Brain microvascular endothelial cell (primary cell): ENCODE measurements around the gene AFF4.

ENCODE experiments used
- DNase-seq: peaks from one replicate; pipeline ENCODE4 v3.0.0-alpha.2; 2020
- H3K27ac ChIP-seq: fragments of 250-450 bp; sonication (Bioruptor Pico); 2 replicates; pipeline ENCODE4 v1.5.1; 2020; ENCODE audit warnings: mild to moderate bottlenecking, moderate library complexity
- H3K27me3 ChIP-seq: fragments of 250-450 bp; sonication (Bioruptor Pico); replicated peaks from 2 replicates; pipeline ENCODE4 v1.5.1; 2020; ENCODE audit warnings: mild to moderate bottlenecking
- H3K36me3 ChIP-seq: fragments of 250-450 bp; sonication (Bioruptor Pico); replicated peaks from 2 replicates; pipeline ENCODE4 v1.5.1; 2020; ENCODE audit warnings: mild to moderate bottlenecking
- H3K4me3 ChIP-seq: 2 replicates; pipeline ENCODE4 v1.5.1; 2011; ENCODE audit warnings: low read depth, mild to moderate bottlenecking, control low read depth, low read length, moderate library complexity
- CTCF ChIP-seq: IDR thresholded peaks from 2 replicates; pipeline ENCODE4 v1.5.1; 2011; ENCODE audit warnings: low read depth, mild to moderate bottlenecking, moderate library complexity, low read length, control low read depth, inconsistent platforms; ENCODE audit errors: missing control alignments
- in situ Hi-C: cut with HindIII; loops from 2 replicates; pipeline ENCODE4 v1.10.0; 2017; ENCODE audit warnings: low sequenced_read_pairs, low pct_ligation_motif_present

AFF4 gene

GRCh38 chr5:132887283-132887682 lies 76.2 kb downstream of the AFF4 start:
- in situ Hi-C loops = no loop called here

GRCh38 chr5:132886064-132886823 lies 77.2 kb downstream of the AFF4 start:
- Histone ChIP-seq H3K4me3 (no peak overlapping the region), H3K27ac (no peak overlapping the region), H3K36me3 (peaks cover 68% of the 10 kb centered on the region), H3K27me3 (no peaks in the 10 kb centered on the region)
- in situ Hi-C loops = no loop called here
- no peak for DNase-seq
- TF ChIP-seq CTCF = no peak

More at GRCh38 chr5:132887283-132887682, 76.2 kb downstream of the AFF4 start:
- DNase-seq = no peak
- Histone ChIP-seq H3K4me3 (no peak overlapping the region), H3K27me3 (no peaks in the 10 kb centered on the region), H3K36me3 (peaks cover 69% of the 10 kb centered on the region), H3K27ac (no peak overlapping the region)
- TF ChIP-seq CTCF = no peak

- H3K27me3 ChIP-seq = no peaks in the 10 kb centered on the region
- TF ChIP-seq CTCF = no peak
- H3K4me3 ChIP-seq = no peak overlapping the region
- no peak for DNase-seq
- peaks cover 76% of the 10 kb centered on the region for H3K36me3 ChIP-seq
- H3K27ac ChIP-seq = no peak overlapping the region
- in situ Hi-C loops = no loop called here
Measured at GRCh38 chr5:132884548-132884947, 78.9 kb downstream of the AFF4 start.

GRCh38 chr5:132883261-132883834 lies 80.1 kb downstream of the AFF4 start:
- peak; percentile 57 for DNase-seq
- Histone ChIP-seq H3K4me3 (no peak overlapping the region), H3K36me3 (peaks cover 73% of the 10 kb centered on the region), H3K27me3 (no peaks in the 10 kb centered on the region), H3K27ac (no peak overlapping the region)
- TF ChIP-seq CTCF = peak; percentile 83
- in situ Hi-C loops = no loop called here

GRCh38 chr5:132877938-132878337 lies 85.5 kb downstream of the AFF4 start:
- TF ChIP-seq CTCF = no peak
- Histone ChIP-seq H3K4me3 (no peak overlapping the region), H3K36me3 (peaks cover 56% of the 10 kb centered on the region), H3K27me3 (no peaks in the 10 kb centered on the region), H3K27ac (no peak overlapping the region)
- in situ Hi-C loops = no loop called here
- DNase-seq = peak; percentile 64
